ENCODE results near the gene ESPL1. TPM values are rescaled to one million over a fixed set of nuclear protein-coding genes. Genes with fewer than 3 reads are reported as not detected.

The ESPL1 gene
- total and polyA plus RNA-seq, 2 of the 13 experiments (the other 11 are each of a cell fraction or from before 2014, with no cell fraction given), result 5.8 to 11.5 TPM

DNA sequence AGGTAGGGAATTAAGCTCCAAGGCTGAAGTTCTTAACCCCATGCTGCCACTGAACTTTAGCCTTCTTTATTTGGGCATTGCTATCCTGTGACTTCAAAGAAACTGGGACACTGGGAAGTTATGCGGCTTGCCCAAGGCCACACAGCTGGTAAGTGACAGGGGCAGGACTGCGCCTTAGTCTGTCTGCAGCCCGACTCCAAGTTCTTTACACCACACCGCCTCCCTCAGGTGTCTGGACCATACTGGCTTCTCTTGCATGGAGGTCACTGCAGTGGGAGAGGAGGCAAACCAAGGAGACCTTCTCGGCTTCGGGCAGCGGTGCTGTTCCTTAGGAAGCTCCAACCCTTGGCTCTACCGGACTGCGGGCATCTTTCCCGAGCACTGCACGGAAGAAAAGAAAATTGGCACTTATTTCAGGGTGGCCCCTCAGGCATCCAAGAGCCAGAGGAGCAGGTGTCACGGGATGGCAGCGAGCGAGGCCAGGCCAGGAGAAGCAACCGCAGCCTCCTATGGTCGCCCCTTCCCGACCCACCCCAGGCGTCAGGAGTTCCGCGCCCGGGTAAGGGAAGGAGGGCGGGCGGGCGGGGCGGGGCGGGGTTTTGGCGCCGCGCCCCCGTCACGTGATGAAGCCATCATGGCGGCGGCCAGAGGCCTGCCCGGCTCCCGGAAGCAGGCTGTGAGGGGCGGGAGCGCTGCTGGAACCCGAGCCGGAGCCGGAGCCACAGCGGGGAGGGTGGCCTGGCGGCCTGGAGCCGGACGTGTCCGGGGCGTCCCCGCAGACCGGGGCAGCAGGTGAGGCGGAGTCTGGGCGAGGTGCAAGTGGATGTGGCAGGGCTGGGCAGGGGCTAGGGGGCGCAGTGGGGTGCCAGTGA lies 16.4 kb upstream of the ESPL1 start (continued):
- TF ChIP-seq, protein P1, sequence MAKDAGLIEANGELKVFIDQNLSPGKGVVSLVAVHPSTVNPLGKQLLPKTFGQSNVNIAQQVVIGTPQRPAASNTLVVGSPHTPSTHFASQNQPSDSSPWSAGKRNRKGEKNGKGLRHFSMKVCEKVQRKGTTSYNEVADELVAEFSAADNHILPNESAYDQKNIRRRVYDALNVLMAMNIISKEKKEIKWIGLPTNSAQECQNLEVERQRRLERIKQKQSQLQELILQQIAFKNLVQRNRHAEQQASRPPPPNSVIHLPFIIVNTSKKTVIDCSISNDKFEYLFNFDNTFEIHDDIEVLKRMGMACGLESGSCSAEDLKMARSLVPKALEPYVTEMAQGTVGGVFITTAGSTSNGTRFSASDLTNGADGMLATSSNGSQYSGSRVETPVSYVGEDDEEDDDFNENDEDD (CRISPR knock-in tag; IDR thresholded peaks at IDR 0.05; ENCODE audit: borderline replicate concordance), result peak; percentile 39; the same call in 1 of the 2 replicates
- peak; percentile 10; the same call in 1 of the 2 replicates for TF ChIP-seq KMT2B (CRISPR knock-in tag; IDR thresholded peaks at IDR 0.05)
- 0 out of 2 replicates have a peak, but pooled peaks have one; percentile 26 for TF ChIP-seq ZNF749 (CRISPR knock-in tag; IDR thresholded peaks at IDR 0.05; ENCODE audit: borderline replicate concordance)
- TF ChIP-seq CREM (IDR thresholded peaks at IDR 0.05), result peak; percentile 9; the same call in 1 of the 2 replicates
- TF ChIP-seq CREM (CRISPR knock-in tag; IDR thresholded peaks at IDR 0.05), result no peak
- TF ChIP-seq, protein P2, sequence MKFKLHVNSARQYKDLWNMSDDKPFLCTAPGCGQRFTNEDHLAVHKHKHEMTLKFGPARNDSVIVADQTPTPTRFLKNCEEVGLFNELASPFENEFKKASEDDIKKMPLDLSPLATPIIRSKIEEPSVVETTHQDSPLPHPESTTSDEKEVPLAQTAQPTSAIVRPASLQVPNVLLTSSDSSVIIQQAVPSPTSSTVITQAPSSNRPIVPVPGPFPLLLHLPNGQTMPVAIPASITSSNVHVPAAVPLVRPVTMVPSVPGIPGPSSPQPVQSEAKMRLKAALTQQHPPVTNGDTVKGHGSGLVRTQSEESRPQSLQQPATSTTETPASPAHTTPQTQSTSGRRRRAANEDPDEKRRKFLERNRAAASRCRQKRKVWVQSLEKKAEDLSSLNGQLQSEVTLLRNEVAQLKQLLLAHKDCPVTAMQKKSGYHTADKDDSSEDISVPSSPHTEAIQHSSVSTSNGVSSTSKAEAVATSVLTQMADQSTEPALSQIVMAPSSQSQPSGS (CRISPR knock-in tag; IDR thresholded peaks at IDR 0.05), result 0 out of 2 replicates have a peak, but pooled peaks have one; percentile 20
- peak; percentile 86 for TF ChIP-seq TAF1 (CRISPR knock-in tag; IDR thresholded peaks at IDR 0.05)
- TF ChIP-seq, protein P3, sequence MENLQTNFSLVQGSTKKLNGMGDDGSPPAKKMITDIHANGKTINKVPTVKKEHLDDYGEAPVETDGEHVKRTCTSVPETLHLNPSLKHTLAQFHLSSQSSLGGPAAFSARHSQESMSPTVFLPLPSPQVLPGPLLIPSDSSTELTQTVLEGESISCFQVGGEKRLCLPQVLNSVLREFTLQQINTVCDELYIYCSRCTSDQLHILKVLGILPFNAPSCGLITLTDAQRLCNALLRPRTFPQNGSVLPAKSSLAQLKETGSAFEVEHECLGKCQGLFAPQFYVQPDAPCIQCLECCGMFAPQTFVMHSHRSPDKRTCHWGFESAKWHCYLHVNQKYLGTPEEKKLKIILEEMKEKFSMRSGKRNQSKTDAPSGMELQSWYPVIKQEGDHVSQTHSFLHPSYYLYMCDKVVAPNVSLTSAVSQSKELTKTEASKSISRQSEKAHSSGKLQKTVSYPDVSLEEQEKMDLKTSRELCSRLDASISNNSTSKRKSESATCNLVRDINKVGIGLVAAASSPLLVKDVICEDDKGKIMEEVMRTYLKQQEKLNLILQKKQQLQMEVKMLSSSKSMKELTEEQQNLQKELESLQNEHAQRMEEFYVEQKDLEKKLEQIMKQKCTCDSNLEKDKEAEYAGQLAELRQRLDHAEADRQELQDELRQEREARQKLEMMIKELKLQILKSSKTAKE (CRISPR knock-in tag; IDR thresholded peaks at IDR 0.05; ENCODE audit: borderline replicate concordance), result peak; percentile 50; the same call in 1 of the 2 replicates
- TF ChIP-seq, protein P4, sequence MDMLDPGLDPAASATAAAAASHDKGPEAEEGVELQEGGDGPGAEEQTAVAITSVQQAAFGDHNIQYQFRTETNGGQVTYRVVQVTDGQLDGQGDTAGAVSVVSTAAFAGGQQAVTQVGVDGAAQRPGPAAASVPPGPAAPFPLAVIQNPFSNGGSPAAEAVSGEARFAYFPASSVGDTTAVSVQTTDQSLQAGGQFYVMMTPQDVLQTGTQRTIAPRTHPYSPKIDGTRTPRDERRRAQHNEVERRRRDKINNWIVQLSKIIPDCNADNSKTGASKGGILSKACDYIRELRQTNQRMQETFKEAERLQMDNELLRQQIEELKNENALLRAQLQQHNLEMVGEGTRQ (IDR thresholded peaks at IDR 0.05; ENCODE audit: low read depth, low read length), result peak; percentile 68; the same call in 1 of the 2 replicates
- TF ChIP-seq, protein P4 (CRISPR knock-in tag; IDR thresholded peaks at IDR 0.05; ENCODE audit: borderline replicate concordance), result peak; percentile 71; the same call in 1 of the 2 replicates
- peak; percentile 52; the same call in 1 of the 2 replicates for TF ChIP-seq POLR2AphosphoS5 (IDR thresholded peaks at IDR 0.05; ENCODE audit: low read depth, low read length)
- TF ChIP-seq SOX6 (IDR thresholded peaks at IDR 0.05), result no peak
- TF ChIP-seq SOX6 (CRISPR knock-in tag; IDR thresholded peaks at IDR 0.05), result peak; percentile 45
- TF ChIP-seq ZNF615 (CRISPR knock-in tag; IDR thresholded peaks at IDR 0.05; ENCODE audit: borderline replicate concordance), result no peak
- TF ChIP-seq SOX5 (CRISPR knock-in tag; IDR thresholded peaks at IDR 0.05; ENCODE audit: borderline replicate concordance), result peak; percentile 21; the same call in 1 of the 2 replicates
- 0 out of 2 replicates have a peak, but pooled peaks have one; percentile 26 for TF ChIP-seq ZFYVE20 (CRISPR knock-in tag; IDR thresholded peaks at IDR 0.05; ENCODE audit: borderline replicate concordance, low read depth)
- 0 out of 2 replicates have a peak, but pooled peaks have one; percentile 16 for TF ChIP-seq ZNF543 (CRISPR knock-in tag; IDR thresholded peaks at IDR 0.05)
- TF ChIP-seq, protein P5, sequence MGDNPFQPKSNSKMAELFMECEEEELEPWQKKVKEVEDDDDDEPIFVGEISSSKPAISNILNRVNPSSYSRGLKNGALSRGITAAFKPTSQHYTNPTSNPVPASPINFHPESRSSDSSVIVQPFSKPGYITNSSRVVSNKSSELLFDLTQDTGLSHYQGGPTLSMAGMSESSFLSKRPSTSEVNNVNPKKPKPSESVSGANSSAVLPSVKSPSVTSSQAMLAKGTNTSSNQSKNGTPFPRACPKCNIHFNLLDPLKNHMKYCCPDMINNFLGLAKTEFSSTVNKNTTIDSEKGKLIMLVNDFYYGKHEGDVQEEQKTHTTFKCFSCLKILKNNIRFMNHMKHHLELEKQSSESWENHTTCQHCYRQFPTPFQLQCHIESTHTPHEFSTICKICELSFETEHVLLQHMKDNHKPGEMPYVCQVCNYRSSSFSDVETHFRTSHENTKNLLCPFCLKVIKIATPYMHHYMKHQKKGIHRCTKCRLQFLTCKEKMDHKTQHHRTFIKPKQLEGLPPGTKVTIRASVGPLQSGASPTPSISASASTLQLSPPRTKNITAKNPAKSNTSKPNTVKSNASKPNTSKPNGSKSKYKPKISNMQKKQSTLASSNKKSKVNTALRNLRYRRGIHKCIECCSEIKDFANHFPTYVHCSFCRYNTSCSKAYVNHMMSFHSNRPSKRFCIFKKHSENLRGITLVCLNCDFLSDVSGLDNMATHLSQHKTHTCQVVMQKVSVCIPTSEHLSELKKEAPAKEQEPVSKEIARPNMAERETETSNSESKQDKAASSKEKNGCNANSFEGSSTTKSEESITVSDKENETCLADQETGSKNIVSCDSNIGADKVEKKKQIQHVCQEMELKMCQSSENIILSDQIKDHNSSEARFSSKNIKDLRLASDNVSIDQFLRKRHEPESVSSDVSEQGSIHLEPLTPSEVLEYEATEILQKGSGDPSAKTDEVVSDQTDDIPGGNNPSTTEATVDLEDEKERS (CRISPR knock-in tag; IDR thresholded peaks at IDR 0.05), result no peak

All from HepG2 (cell line).